IPS DF 6.9 (cell line): Measurements from ENCODE around the gene TRAIP.
A peak's percentile ranks its signal among the peaks of the same experiment; 100 is the strongest.
"Not testable (repeated sequence)": the region's sequence is repeated elsewhere in the genome, so short reads cannot be mapped to it uniquely, and the experiment has no call there.

Experiments used
- DNase-seq: peaks from one replicate; pipeline ENCODE4 v3.0.0-alpha.2; 2013; ENCODE audit warnings: low read depth, low spot score
- H3K27ac ChIP-seq: one replicate; pipeline ENCODE4 v1.5.1; 2013; ENCODE audit warnings: low read length, control low read depth
- H3K27me3 ChIP-seq: 2 replicates; pipeline ENCODE4 v1.6.1; 2013; ENCODE audit warnings: mild to moderate bottlenecking, low read length; ENCODE audit not compliant: control insufficient read depth, insufficient read depth
- H3K36me3 ChIP-seq: 2 replicates; pipeline ENCODE4 v1.6.1; 2013; ENCODE audit warnings: low read length; ENCODE audit not compliant: control insufficient read depth, insufficient read depth
- H3K4me1 ChIP-seq: 2 replicates; pipeline ENCODE4 v1.6.1; 2013; ENCODE audit warnings: low read length; ENCODE audit not compliant: control insufficient read depth, insufficient read depth
- H3K4me3 ChIP-seq: 2 replicates; pipeline ENCODE4 v1.5.1; 2013; ENCODE audit warnings: mild to moderate bottlenecking, low read length
- H3K9me3 ChIP-seq: 2 replicates; pipeline ENCODE4 v1.6.1; 2013; ENCODE audit warnings: low read length, inconsistent platforms; ENCODE audit not compliant: control insufficient read depth, insufficient read depth
- WGBS: extraction: QIAGEN DNeasy Blood & Tissue Kit; methylation state at CpG from one replicate; pipeline ENCODE4 v1.1.7; 2013; ENCODE audit warnings: mixed read lengths, missing lambda C conversion rate; ENCODE audit not compliant: insufficient read length, insufficient coverage; 5-methylcytosine and 5-hydroxymethylcytosine counted together

Gene TRAIP

DNA sequence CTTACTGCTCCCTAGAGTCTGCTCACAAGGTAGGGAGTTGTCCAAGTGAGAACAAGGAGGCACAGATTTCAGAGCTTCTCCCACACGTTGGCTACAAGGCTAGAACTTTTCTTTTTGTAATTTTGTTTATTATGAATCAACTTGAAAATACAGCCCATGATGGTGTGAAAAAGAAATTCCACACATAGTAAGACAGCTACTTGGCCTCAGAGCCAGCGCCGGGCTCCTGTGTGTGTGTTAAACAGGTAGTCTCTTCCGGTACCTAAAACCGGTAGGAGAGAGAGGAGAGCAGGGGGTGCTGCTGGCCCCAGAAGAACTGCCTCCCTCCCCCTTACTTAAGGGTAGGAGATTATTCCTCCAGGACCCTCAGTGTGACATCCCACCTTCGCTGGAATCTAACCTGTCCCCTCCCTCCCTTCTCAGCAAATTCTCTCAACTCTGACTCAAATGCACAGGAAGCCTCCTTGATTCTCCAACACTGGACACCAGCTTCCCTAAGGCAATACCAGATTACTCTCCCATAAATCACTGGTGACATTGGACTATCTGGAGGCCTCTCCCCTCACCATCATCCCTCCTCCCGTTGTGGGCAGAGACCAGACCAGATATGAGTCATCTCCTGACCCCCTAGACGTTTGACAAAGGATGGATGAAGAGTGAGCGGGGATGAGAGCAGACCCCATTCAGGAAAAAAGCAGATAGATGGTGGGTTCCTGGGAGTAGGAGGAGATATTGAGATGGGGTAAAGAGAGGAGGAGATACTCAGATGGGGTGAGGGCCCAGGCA is 65.5 kb downstream of the TRAIP start:
- WGBS, result no CpG with 5 or more reads among the region's 9 CpGs
- H3K9me3 ChIP-seq, result no peaks in the 10 kb centered on the region
- H3K4me3 ChIP-seq, result no peak overlapping the region
- peaks cover 3% of the 10 kb centered on the region for H3K4me1 ChIP-seq
- no peak for DNase-seq
- no peaks in the 10 kb centered on the region for H3K36me3 ChIP-seq
- H3K27me3 ChIP-seq, result no peaks in the 10 kb centered on the region
- no peak overlapping the region for H3K27ac ChIP-seq

DNA sequence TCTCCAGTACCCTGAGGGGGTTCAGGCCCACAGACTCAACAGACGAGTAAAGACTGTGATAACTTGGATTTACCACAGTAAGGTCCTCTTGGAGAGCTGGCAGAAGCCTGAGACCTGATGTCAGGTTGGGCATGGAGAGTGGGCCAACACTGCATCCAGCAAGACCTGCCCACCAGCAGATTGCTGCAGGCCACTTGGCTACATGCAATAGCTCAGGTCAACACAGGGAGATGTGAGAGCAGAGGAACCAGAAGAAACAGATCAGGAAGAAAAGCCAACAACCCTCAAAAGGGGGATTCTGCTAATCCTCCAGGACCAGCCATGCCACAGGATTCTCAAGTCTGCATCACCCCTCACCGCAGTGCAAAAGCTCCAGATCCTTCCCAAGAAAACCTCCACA is 68.3 kb downstream of the TRAIP start:
- H3K4me1 ChIP-seq, result peaks cover 3% of the 10 kb centered on the region
- no peaks in the 10 kb centered on the region for H3K27me3 ChIP-seq
- H3K4me3 ChIP-seq, result no peak overlapping the region
- no peaks in the 10 kb centered on the region for H3K36me3 ChIP-seq
- no peaks in the 10 kb centered on the region for H3K9me3 ChIP-seq
- DNase-seq, result no peak
- whole genome bisulfite sequencing, result no CpG with 5 or more reads among the region's 2 CpGs
- no peak overlapping the region for H3K27ac ChIP-seq

DNA sequence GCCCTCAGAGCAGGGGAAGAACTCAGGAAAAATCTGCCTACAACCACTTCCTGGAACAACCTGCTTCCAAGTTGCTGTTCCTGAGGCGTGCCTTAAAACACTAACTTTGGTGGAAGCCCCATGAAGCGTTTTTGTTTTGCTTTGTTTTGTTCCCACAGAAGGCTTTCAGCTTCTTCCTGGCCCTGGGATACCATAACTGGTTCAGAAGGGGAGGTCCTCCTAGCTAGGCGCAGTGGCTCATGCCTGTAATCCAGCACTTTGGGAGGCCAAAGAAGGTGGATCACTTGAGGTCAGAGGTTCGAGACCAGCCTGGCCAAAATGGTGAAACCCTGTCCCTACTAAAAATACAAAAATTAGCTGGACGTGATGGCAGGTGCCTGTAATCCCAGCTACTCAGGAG is 68.8 kb downstream of the TRAIP start:
- WGBS, result no CpG with 5 or more reads among the region's 5 CpGs
- H3K27ac ChIP-seq, result no peak overlapping the region
- H3K9me3 ChIP-seq, result no peaks in the 10 kb centered on the region
- H3K27me3 ChIP-seq, result no peaks in the 10 kb centered on the region
- no peak for DNase-seq
- no peaks in the 10 kb centered on the region for H3K36me3 ChIP-seq
- no peak overlapping the region for H3K4me3 ChIP-seq
- peaks cover 3% of the 10 kb centered on the region for H3K4me1 ChIP-seq

DNA sequence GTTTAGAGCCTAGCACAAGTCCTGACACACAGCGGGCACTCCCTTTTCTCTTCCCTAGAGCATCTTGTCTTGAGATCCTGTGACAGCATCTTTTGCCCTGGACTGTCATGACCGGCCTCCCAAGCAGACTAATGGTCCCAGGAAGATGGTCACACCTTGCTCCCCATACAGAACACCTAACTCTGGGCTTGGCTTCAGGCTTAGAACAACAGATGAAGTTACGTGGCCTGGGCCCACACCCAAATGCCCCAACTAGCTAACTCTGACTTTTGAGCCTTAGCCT is 69.2 kb downstream of the TRAIP start:
- Histone ChIP-seq H3K4me3 (no peak overlapping the region), H3K27me3 (no peaks in the 10 kb centered on the region), H3K27ac (no peak overlapping the region), H3K36me3 (no peaks in the 10 kb centered on the region), H3K9me3 (no peaks in the 10 kb centered on the region), H3K4me1 (peaks cover 3% of the 10 kb centered on the region)
- no CpG with 5 or more reads among the region's 3 CpGs for WGBS
- DNase-seq, result no peak

DNA sequence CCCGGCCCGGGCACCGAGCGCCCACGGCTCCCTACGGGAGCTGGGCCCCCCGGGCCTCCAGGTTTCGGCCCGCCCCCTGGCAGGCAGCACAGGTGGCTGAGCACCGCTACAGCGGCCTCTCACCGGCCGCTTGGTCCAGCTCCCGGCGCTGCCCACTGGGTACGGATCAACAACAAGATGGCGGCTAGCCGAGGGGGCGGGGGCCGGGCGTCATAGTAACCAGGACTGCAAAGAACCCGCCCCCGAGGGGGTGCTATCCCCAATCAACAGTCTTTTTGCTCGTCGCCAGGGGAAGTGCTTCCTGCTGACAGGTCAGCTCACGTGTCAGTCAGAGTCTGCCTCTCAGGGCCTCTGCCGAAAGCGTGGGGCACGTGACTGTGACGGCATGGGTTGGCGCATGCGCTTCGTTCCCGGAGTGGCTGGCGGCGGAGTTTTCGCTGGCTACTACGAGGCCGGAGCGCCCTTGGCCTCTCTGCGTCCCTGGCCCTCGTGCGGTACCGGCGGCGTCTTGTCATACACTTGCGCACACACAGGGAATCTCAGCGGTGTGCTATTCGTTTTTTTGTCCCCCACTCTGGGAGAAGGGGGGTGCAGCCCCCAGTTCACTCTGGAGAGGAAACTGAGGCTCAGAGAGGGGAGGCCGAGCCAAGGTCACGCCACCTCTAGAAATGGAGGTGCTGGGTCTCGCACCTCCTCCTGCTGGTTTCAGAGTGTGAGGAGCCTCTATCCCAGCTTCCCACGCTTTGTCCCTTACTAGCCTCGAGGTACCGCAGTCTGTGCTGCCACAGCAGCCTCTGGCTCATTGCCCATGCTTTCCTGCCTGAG is 69.8 kb downstream of the TRAIP start, which contains the start of gene IP6K1:
IP6K1 (minus strand) TSS at position 186 of the 825 bp plus-strand sequence. CDS start 38,502 bp downstream, outside the sequence.
- Histone ChIP-seq H3K4me3 (peak within 1 kb of the TSS; percentile 87), H3K36me3 (no peaks in the 10 kb centered on the region), H3K27ac (no peak within 1 kb of the TSS), H3K4me1 (peaks cover 3% of the 10 kb centered on the region), H3K27me3 (no peaks in the 10 kb centered on the region), H3K9me3 (no peaks in the 10 kb centered on the region)
- WGBS, result no CpG with 5 or more reads among the region's 55 CpGs
- peak; percentile 99 for DNase-seq

DNA sequence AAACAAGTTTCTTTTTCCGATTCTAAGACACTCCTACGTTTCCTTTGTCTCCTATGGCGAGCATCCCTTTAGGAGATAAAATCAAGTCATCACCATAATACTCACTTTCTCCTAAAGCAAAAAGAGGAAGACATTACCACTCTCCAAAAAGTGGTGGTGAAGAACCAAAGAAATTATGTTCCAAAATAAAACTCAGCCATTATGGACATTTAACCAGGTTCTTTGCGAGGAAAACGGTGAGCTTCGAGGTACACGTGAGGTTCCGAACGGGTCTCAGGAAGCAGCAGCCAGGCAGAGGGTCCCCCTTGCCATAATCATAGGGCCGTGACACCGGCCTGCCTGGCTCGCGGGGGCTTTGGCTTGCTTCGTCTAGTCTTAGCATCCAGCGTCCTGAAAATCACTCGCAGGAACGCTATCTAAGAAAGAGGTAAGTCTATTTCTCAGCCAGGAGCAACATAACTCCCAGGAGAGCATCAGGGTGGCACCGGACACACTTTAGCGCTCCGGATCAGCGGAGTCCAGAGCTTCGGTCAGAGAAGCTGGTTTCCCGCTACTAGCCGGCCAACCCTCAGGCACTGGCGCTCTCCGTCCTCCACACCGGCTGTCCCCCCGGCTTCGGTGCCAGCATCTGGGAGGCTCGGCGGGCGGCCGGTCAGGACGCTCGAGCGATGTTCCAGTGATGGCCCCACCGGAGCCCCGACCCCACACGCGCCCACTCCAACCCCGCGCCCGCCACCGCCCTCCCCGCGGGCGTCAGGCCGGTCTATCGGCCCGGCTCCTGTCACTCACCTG is 70.6 kb downstream of the TRAIP start:
- Histone ChIP-seq H3K36me3 (no peaks in the 10 kb centered on the region), H3K9me3 (no peaks in the 10 kb centered on the region), H3K27ac (no peak overlapping the region), H3K27me3 (no peaks in the 10 kb centered on the region), H3K4me1 (peaks cover 3% of the 10 kb centered on the region), H3K4me3 (peak overlapping the region; percentile 87)
- WGBS, result no CpG with 5 or more reads among the region's 50 CpGs
- DNase-seq, result no peak

DNA sequence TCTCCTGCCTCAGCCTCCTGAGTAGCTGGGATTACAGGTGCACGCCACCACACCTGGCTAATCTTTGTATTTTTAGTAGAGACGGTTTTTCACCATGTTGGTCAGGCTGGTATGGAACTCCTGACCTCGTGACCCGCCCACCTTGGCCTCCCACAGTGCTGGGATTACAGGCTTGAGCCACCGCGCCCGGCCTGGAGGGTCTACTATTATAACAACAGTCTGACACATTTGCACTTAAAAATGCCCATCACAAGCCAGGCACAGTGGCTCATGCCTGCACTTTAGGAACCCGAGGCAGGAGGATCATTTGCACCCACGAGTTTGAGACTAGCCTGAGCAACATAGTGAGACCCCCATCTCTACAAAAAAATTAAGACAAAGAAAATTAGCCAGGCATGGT is 74.1 kb downstream of the TRAIP start:
- not testable (repeated sequence) for H3K9me3 ChIP-seq, H3K27me3 ChIP-seq, H3K27ac ChIP-seq, H3K4me3 ChIP-seq, DNase-seq, H3K36me3 ChIP-seq, H3K4me1 ChIP-seq
- WGBS, result no CpG with 5 or more reads among the region's 9 CpGs

DNA sequence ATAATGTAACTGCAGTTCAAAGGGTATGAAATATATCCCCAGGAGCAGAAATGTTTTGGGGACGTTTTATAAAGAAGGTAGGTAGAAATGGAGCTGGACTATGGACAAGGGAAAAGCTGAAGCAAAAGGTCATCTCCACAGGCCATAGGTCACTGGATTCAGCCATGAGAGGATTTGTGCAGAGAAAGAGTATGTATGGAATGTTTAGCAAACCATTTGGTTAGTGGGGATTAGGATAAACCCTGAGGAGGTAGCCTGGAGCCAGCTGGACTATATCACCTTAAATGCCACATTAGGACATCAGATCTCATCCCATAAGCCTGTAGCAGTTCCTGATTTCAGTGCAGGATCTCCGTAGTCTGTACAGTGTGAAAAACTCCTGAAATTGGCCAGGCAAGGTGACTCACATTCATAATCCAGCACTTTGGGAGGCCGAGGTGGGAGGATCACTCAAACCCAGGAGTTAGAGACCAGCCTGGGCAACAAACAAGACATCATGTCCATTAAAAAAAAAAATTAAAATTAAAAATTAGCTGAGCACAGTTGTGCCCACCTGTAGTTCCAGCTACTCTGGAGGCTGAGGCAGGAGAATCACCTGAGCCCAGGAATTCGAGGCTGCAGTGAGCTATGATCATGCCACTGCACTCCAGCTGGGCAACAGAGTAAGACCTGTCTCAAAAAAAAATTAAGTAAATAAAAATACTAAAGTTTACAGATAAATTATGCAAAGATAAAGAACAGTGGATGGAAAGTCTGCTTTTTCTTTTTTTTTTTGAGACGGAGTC is 74.8 kb downstream of the TRAIP start:
- H3K27me3 ChIP-seq, result no peaks in the 10 kb centered on the region
- no peak overlapping the region for H3K4me3 ChIP-seq
- no peaks in the 10 kb centered on the region for H3K4me1 ChIP-seq
- no CpG with 5 or more reads among the region's 5 CpGs for WGBS
- H3K36me3 ChIP-seq, result no peaks in the 10 kb centered on the region
- DNase-seq, result no peak
- H3K9me3 ChIP-seq, result no peaks in the 10 kb centered on the region
- H3K27ac ChIP-seq, result no peak overlapping the region

DNA sequence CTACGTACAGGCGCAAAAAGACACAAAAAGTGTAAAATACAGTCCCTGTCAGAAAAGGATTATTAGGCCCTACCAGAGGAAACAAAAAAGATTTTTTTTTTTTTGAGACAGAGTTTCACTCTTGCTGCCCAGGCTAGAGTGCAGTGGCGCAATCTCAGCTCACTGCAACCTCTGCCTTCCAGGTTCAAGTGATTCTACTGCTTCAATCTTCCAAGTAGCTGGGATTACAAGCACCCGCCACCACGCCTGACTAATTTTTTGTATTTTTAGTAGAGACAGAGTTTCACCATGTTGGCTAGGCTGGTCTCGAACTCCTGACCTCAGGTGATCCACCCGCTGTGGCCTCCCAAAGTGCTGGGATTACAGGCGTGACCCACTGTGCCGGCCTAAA is 75.4 kb downstream of the TRAIP start:
- H3K36me3 ChIP-seq, H3K4me3 ChIP-seq, H3K27me3 ChIP-seq, H3K27ac ChIP-seq, H3K4me1 ChIP-seq, DNase-seq, H3K9me3 ChIP-seq: not testable (repeated sequence)
- WGBS, result no CpG with 5 or more reads among the region's 9 CpGs
